Right lobe of liver (tissue), 6 donors: Measurements from ENCODE around the gene GBP2. TPM values are rescaled to one million over a fixed set of nuclear protein-coding genes. Genes with fewer than 3 reads are reported as not detected.

Source experiments
- ATAC-seq, 4 donors: fragments of 200-7000 bp; cut with Tn5 transposase; one replicate each; pipeline ENCODE4 v1.9.1; 2020; ENCODE audit warnings: mild to moderate bottlenecking in 4 of 4, moderate library complexity in 4 of 4
- DNase-seq, 3 donors: peaks; one replicate each; pipeline ENCODE4 v3.0.0-alpha.2; 2020
- H3K27ac ChIP-seq, 3 donors: fragments of 200-600 bp; one replicate each; pipeline ENCODE4 v1.8.0; 2022
- H3K27me3 ChIP-seq, 2 donors: fragments of 200-600 bp; one replicate each; pipeline ENCODE4 v1.8.0; 2022
- H3K36me3 ChIP-seq, 4 donors: fragments of 200-600 bp; sonication (generic) in 1 of 4; one replicate each; pipeline versions ENCODE4 v1.5.1 to v1.8.0; 2017 to 2022; ENCODE audit warnings: control low read depth in 1 of 4
- H3K4me1 ChIP-seq, 4 donors: fragments of 200-600 bp; sonication (generic) in 1 of 4; one replicate each; pipeline versions ENCODE4 v1.5.1 to v1.8.0; 2017 to 2022; ENCODE audit warnings: control low read depth in 1 of 4
- H3K4me3 ChIP-seq, 3 donors: fragments of 200-600 bp; one replicate each; pipeline ENCODE4 v1.8.0; 2022
- H3K9me3 ChIP-seq, 4 donors: fragments of 200-600 bp; sonication (generic) in 1 of 4; one replicate each; pipeline versions ENCODE4 v1.5.1 to v1.8.0; 2017 to 2022; ENCODE audit warnings: control low read depth in 1 of 4
- CTCF ChIP-seq, 4 donors: fragments of 200-600 bp in 3 of 4; fragments of 450-650 bp in 1 of 4; IDR thresholded peaks; one replicate each; pipeline versions ENCODE4 v1.5.1 to v1.8.0; 2016 to 2022; ENCODE audit warnings: antibody characterized with exemption in 4 of 4, mild to moderate bottlenecking in 2 of 4
- POLR2A ChIP-seq: fragments of 450-650 bp; IDR thresholded peaks from one replicate; pipeline ENCODE4 v1.6.1; 2017; ENCODE audit warnings: antibody characterized with exemption, mild to moderate bottlenecking
- WGBS: methylation state at CpG from one replicate; pipeline ENCODE4 v1.1.6; 2018; ENCODE audit warnings: low coverage, low lambda C conversion rate; ENCODE audit not compliant: insufficient coverage; ENCODE audit errors: missing lambda C conversion rate; 5-methylcytosine and 5-hydroxymethylcytosine counted together
- intact Hi-C, 2 donors: fragments of 100-400 bp; cut with DNase I; formaldehyde crosslinking; loops; one replicate each; pipeline versions ENCODE4 v1.11.2 to v1.14.1; 2022
- total RNA-seq, 6 experiments: library from RNA; depleted of rRNA in 2 of 6; stranded (reverse); fragments of >200 nt in 2 of 6; fragmentation: NEBNext Ultra II Directional in 3 of 6; extraction: Animal tissue kit (Norgen Biotek cat#: 25700) in 3 of 6; gene quantifications; one replicate each; pipeline versions ENCODE4 v1.1.0 to v1.2.4, GENCODE V29; 2016 to 2023
- donor health status: DM: no; HTN: yes; CAD: no.
- donor health status: DM: no; HTN: no; CAD: no.
- donor health status: DM: no; HTN: no; CAD: no.
- donor health status: DM: no; HTN: yes; CAD: no.
- donor health status: DM: no; HTN: yes; CAD: no.

Gene GBP2
- total RNA-seq, 6 experiments from 2014 or later, result 7.8 to 64.5 (median 26.8) TPM

- TF ChIP-seq CTCF (IDR thresholded peaks at IDR 0.05), result no peak
- TF ChIP-seq POLR2A, result no peak
- peak; percentile 54 to 64 (median 56) for ATAC-seq
- intact Hi-C loops, result no loop called here
- Histone ChIP-seq H3K9me3 (no peaks in the 10 kb centered on the region), H3K27ac (peak overlapping the region in 2 of 3 donors; percentile 64 to 77), H3K4me3 (no peak overlapping the region), H3K27me3 (no peaks in the 10 kb centered on the region), H3K4me1 (peaks cover 0 to 11% (median 3%) of the 10 kb centered on the region in 4 donors), H3K36me3 (no peaks in the 10 kb centered on the region)
- DNase-seq, result peak; percentile 76 to 89 (median 77)
These were observed 57.6 kb downstream of the GBP2 start for GRCh38 chr1:89068291-89068690.

- Histone ChIP-seq H3K27ac (peak within 1 kb of the TSS; percentile 91 to 99 (median 95)), H3K4me3 (peak within 1 kb of the TSS; percentile 55 to 64 (median 63)), H3K27me3 (no peaks in the 10 kb centered on the region), H3K9me3 (no peaks in the 10 kb centered on the region), H3K36me3 (peaks cover 0 to 16% (median under 1%) of the 10 kb centered on the region in 4 donors), H3K4me1 (peaks cover 0 to 28% (median 6%) of the 10 kb centered on the region in 4 donors)
- peak; percentile 77 to 89 (median 88) for ATAC-seq
- TF ChIP-seq POLR2A (peak; percentile 94), CTCF (IDR thresholded peaks at IDR 0.05) (no peak)
- 13% methylated on average over 4 of the region's 4 CpGs for WGBS
- no peak for DNase-seq
- intact Hi-C loops, result no loop called here
These were observed 60.6 kb downstream of the GBP2 start, which contains the start of gene GBP1 for GRCh38 chr1:89065079-89065868. TSS of gene GBP1 (minus strand) at chr1:89065208. CDS start at chr1:89063234, 1,974 bp downstream.

GRCh38 chr1:89064632-89065031, 61.3 kb downstream of the GBP2 start:
- Histone ChIP-seq H3K36me3 (peaks cover 0 to 21% (median under 1%) of the 10 kb centered on the region in 4 donors), H3K27me3 (no peaks in the 10 kb centered on the region), H3K4me1 (peaks cover 0 to 27% (median 6%) of the 10 kb centered on the region in 4 donors), H3K9me3 (no peaks in the 10 kb centered on the region), H3K27ac (peak overlapping the region; percentile 91 to 99 (median 95)), H3K4me3 (peak overlapping the region; percentile 55 to 64 (median 63))
- TF ChIP-seq POLR2A (no peak), CTCF (IDR thresholded peaks at IDR 0.05) (no peak)
- 2% methylated on average over 4 of the region's 4 CpGs for WGBS
- DNase-seq (no peak), ATAC-seq (peak; percentile 46 to 79 (median 64))
- intact Hi-C loops, result no loop called here

- H3K36me3 ChIP-seq, result peaks cover 0 to 37% (median 13%) of the 10 kb centered on the region in 4 donors
- DNase-seq (no peak), ATAC-seq (no peak)
- no peaks in the 10 kb centered on the region for H3K27me3 ChIP-seq
- peak overlapping the region in 1 of 3 donors; percentile 95 for H3K27ac ChIP-seq
- no peaks in the 10 kb centered on the region for H3K9me3 ChIP-seq
- TF ChIP-seq POLR2A, result no peak
- TF ChIP-seq CTCF (IDR thresholded peaks at IDR 0.05), result no peak
- H3K4me3 ChIP-seq, result peak overlapping the region in 2 of 3 donors; percentile 55 to 64
- intact Hi-C loops, result no loop called here
- 82% methylated on average over 3 of the region's 3 CpGs for WGBS
- H3K4me1 ChIP-seq, result peaks cover 0 to 17% (median 6%) of the 10 kb centered on the region in 4 donors
These were observed 62.8 kb downstream of the GBP2 start for GRCh38 chr1:89063094-89063493.
